HG03520 (cell line): Measurements from ENCODE around the gene GNA14.
"Not testable (repeated sequence)": the region's sequence is repeated elsewhere in the genome, so short reads cannot be mapped to it uniquely, and the experiment has no call there.

Experiments
- ATAC-seq: cut with Tn5 transposase; IDR thresholded peaks from one replicate; pipeline ENCODE4 v1.9.1; 2021; ENCODE audit warnings: mild to moderate bottlenecking, moderate library complexity; ENCODE audit not compliant: unreplicated experiment

Gene GNA14

DNA sequence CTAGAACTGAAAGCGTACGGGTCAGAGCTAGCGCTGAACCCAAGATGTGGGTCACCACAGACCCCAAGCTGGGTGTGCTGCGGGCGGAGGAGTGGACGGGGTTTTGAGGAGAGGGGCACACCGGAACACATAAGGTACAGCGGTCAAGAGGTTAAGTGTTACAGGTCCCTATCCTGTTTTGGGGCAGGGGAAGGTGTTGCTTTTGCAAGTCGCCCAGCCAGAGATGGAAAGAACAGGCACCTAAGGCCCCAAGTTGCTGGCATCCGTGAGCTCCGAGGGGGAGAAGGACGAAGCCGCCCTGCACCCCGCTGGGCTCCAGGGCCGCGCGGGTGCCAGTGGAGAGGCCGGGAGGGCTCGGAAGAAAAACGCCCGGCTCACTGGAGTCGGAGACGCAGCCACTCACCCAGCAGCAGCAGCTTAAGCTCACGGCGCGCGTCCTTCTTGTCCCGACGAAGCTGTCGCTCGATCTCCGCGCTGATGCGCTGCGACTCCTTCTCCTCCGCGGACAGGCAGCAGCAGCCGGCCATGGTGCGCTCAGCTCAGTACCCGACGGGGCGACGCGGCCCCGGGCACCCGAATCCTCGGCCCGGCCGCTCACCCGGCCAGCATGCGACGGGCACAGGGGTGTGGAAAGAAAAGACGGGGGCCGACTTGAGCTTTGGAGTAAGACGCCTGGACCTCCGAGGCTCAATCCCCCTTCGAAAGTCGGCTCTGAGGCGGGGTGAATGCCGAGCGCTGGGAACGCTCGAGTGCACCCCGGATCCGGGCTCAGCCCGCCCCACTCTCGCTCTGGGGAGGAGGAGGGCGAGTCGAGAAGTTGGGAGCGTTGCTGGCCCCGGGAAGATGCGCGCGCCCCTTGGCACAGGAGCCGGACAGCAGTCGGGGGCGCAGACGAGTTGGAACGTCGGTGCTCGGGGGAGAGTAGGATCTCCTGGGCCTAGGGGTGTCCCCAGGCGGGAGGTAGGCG, 572 bp downstream of the GNA14 start:
- ATAC-seq: no peak

DNA sequence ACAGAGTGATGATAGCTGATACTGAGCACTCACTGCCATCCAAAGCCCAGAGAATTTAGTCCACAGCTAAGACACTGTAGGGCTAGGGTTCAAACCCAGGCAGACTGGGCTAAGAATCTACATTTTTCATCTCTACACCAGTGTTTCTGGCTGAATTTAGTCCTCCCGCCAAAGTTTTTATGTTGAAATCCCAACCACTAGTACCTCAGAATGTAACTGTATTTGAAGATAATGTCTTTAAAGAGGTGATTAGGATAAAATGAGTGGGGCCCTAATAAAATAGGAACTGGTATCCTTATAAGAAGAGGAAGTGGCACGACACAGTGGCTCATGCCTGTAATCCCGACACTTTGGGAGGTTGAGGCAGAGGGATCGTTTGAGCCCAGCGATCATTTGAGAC, 4.3 kb downstream of the GNA14 start:
- no peak for ATAC-seq

DNA sequence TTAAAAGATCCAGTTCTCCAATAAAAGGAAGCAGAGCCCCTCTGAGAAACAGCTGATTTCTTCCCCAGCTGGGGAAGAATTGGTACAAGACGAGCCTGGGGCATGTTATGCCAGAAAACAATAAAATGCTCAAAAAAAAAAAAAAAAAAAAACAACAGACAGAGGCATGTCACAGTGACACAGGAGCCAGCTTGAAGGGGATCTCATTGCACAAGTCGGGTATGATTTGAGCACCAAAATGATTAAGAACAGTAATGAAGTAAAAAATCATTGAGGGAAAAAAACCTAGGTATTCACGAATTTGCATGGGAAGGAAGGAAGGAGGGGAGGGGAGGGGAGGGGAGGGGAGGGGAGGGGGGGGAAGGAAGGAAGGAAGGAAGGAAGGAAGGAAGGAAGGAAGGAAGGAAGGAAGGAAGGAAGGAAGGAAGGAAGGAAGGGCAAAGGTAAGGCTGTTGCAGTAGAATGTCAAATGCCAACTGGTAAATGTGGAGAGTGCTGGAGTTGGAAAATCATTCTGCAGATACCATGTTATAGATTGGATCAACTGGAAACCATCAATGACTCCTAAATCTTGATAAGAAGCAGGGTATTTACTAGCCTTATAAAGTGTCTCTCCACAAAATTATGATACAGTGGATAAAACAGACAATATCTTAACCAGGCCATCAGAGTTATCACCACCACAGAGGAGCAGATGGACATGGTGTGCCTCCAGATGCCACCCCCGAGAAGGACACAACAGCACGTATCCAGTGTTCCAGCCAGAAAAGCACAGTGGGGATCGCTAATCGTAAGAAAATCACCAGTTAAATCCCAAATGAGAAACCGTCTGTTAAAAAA, 7.2 kb downstream of the GNA14 start:
- no peak for ATAC-seq

- ATAC-seq: no peak
Measured at GRCh38 chr9:77632652-77633051, 15.5 kb downstream of the GNA14 start.

- ATAC-seq: not testable (repeated sequence)
Measured at GRCh38 chr9:77628864-77629263, 19.3 kb downstream of the GNA14 start.

- ATAC-seq: no peak
Measured at GRCh38 chr9:77616191-77616590, 31.9 kb downstream of the GNA14 start.

GRCh38 chr9:77614645-77615044, 33.5 kb downstream of the GNA14 start:
- no peak for ATAC-seq

- ATAC-seq: no peak
Measured at GRCh38 chr9:77606526-77606925, 41.6 kb downstream of the GNA14 start.

DNA sequence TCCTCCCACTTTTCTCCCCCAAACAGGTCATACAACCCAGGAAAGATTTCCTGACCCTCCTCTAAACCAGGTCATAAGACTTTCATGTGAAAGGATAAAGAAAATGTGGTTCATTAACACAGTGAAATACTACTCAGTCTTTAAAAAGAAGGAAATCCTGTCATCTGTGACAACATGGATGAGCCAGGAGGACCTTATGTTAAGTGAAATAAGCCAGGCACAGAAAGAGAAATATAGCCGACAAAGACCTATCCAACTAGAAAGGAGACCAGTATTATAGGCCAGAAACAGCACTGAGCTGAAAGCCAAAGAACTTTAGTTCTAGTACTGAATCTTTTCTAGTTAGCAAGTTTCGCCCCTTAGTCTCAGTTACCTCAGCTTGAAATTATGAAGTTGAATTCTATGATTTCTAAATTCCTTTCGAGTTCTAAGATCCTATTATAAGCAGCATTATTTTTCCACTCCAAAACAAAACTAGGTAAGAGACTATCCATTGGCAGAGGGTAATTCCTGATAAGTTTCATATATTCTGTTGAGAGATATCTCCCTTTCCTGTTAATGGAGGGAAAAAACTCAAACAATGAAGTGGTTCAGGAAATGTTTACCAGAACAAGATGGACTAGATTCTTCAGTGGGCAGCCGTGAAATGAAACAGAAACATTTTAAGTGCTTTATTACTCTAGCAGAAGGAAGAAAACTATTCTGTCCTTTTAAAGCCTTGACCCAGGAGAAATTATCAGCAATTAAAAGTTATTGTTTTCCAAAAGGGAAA, 42.5 kb downstream of the GNA14 start:
- ATAC-seq: no peak

DNA sequence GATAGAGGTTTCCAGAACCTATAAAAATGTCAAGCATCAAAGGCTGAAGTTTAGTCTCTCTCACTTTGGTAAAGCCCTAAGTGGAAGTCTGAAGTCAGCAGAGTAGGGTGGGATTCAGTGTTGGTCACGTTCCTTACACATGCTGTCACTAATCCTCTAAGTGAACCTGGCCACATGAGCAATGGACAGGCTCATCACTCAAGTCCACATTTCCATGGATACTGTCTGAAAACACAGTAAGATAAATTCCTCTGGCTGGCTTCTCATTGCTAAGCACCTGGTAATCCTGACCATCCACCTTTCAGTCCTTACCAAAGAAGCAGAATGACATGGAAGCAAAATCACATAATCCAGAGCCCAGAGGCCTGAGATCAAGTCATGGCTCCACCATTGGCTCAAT, 43.8 kb downstream of the GNA14 start:
- no peak for ATAC-seq

- ATAC-seq: no peak
Measured at GRCh38 chr9:77602852-77603251, 45.3 kb downstream of the GNA14 start.

DNA sequence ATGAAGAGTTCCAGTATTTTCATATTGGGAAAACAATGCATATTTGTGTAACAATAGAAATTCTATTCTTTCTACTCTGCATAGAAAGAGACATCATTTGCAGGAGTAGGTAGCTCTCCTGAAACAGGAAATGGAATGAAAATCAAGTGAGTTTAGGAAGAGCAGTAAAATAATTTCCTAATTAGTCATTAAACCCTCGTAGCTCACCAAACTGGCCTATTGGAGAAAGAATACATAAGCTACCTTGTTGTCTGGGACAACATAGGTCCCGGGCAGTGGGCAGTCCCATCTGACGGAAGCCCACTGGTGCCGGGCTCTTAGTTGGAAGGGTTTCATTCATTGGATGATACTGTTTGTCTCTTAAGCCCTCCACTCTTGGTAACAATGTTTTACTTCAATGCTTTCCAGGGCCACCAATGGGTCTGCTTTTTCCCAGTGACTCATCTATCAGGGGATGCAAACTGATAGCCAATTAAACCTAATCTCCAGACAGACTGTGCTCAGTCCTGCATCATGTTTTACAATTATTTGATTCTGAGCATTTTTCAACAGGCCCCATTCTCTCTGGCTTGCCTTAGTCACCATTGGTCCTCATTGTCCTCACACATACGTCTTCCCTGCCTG, 46.5 kb downstream of the GNA14 start:
- ATAC-seq: no peak

- no peak for ATAC-seq
Measured at GRCh38 chr9:77600810-77601209, 47.3 kb downstream of the GNA14 start.

DNA sequence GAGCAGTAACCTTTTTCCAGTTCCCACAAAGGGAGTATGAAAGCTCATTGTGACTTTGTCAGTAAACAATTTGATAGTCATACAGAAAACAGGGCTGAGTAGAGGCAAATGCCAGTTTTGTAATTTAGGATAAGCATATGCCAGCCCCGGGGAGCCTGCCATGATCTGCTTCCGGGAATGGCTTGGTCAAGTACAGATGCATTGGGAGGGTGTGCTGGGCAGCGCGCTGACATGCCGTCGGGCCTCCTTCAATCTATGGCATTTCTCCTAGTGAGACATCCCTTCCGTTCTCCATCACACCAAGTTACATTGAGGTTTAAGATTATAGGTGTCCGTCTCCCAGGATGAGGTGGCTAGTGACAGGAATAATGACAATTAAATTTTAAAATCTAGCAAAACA, 48.6 kb downstream of the GNA14 start:
- ATAC-seq: no peak

DNA sequence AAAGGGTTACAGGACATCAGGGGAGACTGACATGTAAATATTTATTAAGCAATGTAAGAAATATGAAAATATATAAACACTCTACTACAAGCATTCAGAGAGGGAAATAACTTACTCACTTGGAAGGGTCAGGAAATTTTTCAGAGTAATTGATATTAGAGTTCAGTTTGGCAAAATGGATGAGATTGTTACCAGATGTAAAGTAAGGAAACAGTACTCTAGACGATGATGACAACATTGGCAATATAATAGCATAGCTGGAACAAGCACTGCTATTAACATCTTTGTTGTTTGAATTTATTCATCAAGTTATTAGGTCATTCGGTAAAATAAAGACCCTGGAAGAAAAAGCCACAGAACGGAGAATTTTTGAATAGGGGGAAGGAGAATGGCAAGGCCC, 49.1 kb downstream of the GNA14 start:
- ATAC-seq: no peak

DNA sequence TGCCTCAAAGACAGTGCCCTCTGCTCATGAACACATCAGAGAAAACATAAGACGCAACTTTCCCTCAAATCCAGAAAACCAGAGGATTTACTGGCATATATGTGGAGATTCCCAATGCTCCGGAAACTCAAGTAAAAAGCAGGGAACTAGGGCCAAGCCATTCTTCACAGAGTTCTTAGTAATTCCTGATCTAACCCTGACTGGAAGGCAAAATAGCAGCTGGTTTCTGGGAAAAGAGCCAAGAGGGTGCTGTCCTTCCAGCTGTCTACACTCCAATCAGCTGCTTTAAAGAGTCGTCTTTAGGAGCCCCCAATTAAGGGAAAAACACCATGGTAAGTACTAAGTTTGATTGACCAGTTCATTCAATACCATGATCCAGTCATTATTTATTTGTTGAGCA, 49.6 kb downstream of the GNA14 start:
- no peak for ATAC-seq

- no peak for ATAC-seq
Measured at GRCh38 chr9:77597057-77597456, 51.1 kb downstream of the GNA14 start.

DNA sequence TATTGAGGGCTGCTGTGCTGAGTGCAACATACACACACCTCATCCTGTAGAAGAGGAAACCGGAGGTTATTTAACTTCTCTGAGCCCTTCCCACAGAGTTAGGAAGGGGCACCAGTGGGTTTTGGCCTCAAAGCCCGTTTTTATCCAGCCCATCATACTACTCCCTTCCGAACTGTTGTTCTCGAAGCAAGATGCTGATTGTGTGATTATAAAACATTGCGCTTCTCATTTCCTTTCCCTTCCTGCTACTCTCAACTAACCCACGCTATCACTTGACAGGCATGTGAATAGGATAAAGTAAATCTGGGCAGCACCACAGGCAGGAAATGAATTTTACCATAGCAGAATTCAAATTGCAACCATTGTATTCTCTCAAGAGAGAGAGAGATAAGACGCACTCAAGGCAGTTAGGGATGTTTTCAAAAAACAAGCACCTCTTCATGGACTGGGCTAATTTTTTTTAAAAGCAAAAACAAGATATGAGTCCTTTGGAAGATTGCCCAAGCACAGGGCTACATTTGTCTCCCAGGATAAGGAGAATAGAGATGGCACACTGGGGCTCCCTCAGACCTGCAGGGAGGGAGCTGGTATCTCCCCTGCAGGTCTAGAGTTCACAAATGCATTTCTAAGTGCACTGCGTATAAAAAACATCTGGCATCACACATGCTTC, 52.6 kb downstream of the GNA14 start:
- ATAC-seq: no peak

- ATAC-seq: no peak
Measured at GRCh38 chr9:77594963-77595362, 53.2 kb downstream of the GNA14 start.

DNA sequence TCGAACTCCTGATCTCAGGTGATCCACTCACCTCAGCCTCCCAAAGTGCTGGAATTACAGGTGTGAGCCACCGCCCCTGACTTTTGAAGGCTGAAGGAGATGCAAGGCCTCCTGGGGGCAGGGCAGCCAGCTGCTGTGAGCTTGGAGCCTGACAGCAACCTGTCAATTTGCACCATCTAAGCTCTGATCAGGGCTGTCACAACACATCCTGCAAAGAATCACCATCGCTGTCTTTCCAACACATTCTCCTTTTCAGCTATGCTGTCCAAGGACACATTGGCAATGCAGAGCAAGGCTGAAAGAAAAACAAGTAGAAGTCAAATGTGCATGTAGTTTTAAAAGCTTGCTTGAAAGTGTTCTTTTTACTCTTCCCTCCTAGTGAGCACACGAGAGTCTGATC, 54.6 kb downstream of the GNA14 start:
- no peak for ATAC-seq
